ENCODE results near the gene ME3. TPM values are rescaled to one million over a fixed set of nuclear protein-coding genes. Genes with fewer than 3 reads are reported as not detected.
A peak's percentile ranks its signal among the peaks of the same experiment; 100 is the strongest.

Gene ME3
- total RNA-seq, 1 experiment from 2014 or later: 35.3 TPM

GRCh38 chr11:86513138-86513537 lies 159.3 kb downstream of the ME3 start:
- H3K27me3 ChIP-seq (ENCODE audit: control insufficient read depth, insufficient read depth, low read length): no peaks in the 10 kb centered on the region
- no peak overlapping the region for H3K4me3 ChIP-seq (ENCODE audit: low read depth in 2 of 2, low read length in 2 of 2)
- intact Hi-C loops (cut with micrococcal nuclease; ENCODE audit: unreplicated experiment) (no loop called here), in situ Hi-C loops (cut with HindIII; ENCODE audit: low pct_unique_long_range_greater_than_20kb, low sequenced_read_pairs) (no loop called here)
- ChIA-PET POLR2A (no interaction called here), CTCF (interaction anchor here (0.6 to 1.3 kb wide), 2 partner anchors 56 to 123 kb away, joined by 3 read pairs; no protein-coding TSS in a partner anchor)
- ATAC-seq: no peak
- peaks cover 56% of the 10 kb centered on the region for H3K4me1 ChIP-seq (ENCODE audit: control insufficient read depth, insufficient read depth, low read length)
- H3K9me3 ChIP-seq (ENCODE audit: control insufficient read depth, insufficient read depth, low read depth, low read length): peaks cover 20% of the 10 kb centered on the region; the same call in 1 of the 2 replicates
- DNase-seq (ENCODE audit: low read depth, low spot score): no peak
- peak overlapping the region; percentile 72 for H3K27ac ChIP-seq (ENCODE audit: low read length)
- no peaks in the 10 kb centered on the region for H3K36me3 ChIP-seq (ENCODE audit: control insufficient read depth, insufficient read depth, low read length)
- BruUV-seq (replicated peaks): no TSS peak
- TF ChIP-seq POLR2AphosphoS5 (IDR thresholded peaks at IDR 0.05; ENCODE audit: low read depth, low read length) (no peak), TCF7L2 (IDR thresholded peaks at IDR 0.05; ENCODE audit: low read depth, low read length) (no peak)

- in situ Hi-C loops (cut with HindIII; ENCODE audit: low pct_unique_long_range_greater_than_20kb, low sequenced_read_pairs): no loop called here
- TF ChIP-seq REST (IDR thresholded peaks at IDR 0.05; ENCODE audit: insufficient read depth in 1 of 2, low read depth in 2 of 2, low read length in 1 of 2): no peak
- no peak for TF ChIP-seq POLR2AphosphoS5 (IDR thresholded peaks at IDR 0.05; ENCODE audit: low read depth, low read length)
- no peak for TF ChIP-seq TCF7L2 (IDR thresholded peaks at IDR 0.05; ENCODE audit: low read depth, low read length)
- TF ChIP-seq CTCF (IDR thresholded peaks at IDR 0.05): no peak
- TF ChIP-seq SIN3A (IDR thresholded peaks at IDR 0.05; ENCODE audit: borderline replicate concordance, insufficient read depth, low read depth, low read length): no peak
- DNase-seq (ENCODE audit: low read depth, low spot score) (no peak), ATAC-seq (no peak)
- ChIA-PET POLR2A (no interaction called here), CTCF (no interaction called here)
- Histone ChIP-seq H3K9me3 (ENCODE audit: control insufficient read depth, insufficient read depth, low read depth, low read length) (peaks cover 20% of the 10 kb centered on the region; the same call in 1 of the 2 replicates), H3K4me1 (ENCODE audit: control insufficient read depth, insufficient read depth, low read length) (peaks cover 36% of the 10 kb centered on the region), H3K27ac (ENCODE audit: low read length) (peak overlapping the region; percentile 72; the same call in 1 of the 2 replicates), H3K4me3 (ENCODE audit: low read depth in 2 of 2, low read length in 2 of 2) (no peak overlapping the region), H3K27me3 (ENCODE audit: control insufficient read depth, insufficient read depth, low read length) (no peaks in the 10 kb centered on the region), H3K36me3 (ENCODE audit: control insufficient read depth, insufficient read depth, low read length) (no peaks in the 10 kb centered on the region)
- no TSS peak for BruUV-seq (replicated peaks)
- intact Hi-C loops (cut with micrococcal nuclease; ENCODE audit: unreplicated experiment): no loop called here
Measured at GRCh38 chr11:86511086-86511551, 161.3 kb downstream of the ME3 start.

- H3K27me3 ChIP-seq (ENCODE audit: control insufficient read depth, insufficient read depth, low read length): no peaks in the 10 kb centered on the region
- peaks cover 32% of the 10 kb centered on the region for H3K4me1 ChIP-seq (ENCODE audit: control insufficient read depth, insufficient read depth, low read length)
- no peaks in the 10 kb centered on the region for H3K36me3 ChIP-seq (ENCODE audit: control insufficient read depth, insufficient read depth, low read length)
- CTCF ChIA-PET: no interaction called here
- no peak overlapping the region for H3K4me3 ChIP-seq (ENCODE audit: low read depth in 2 of 2, low read length in 2 of 2)
- peak overlapping the region; percentile 72; the same call in 1 of the 2 replicates for H3K27ac ChIP-seq (ENCODE audit: low read length)
- in situ Hi-C loops (cut with HindIII; ENCODE audit: low pct_unique_long_range_greater_than_20kb, low sequenced_read_pairs): no loop called here
- POLR2A ChIA-PET: no interaction called here
- no peak for TF ChIP-seq CTCF (IDR thresholded peaks at IDR 0.05)
- intact Hi-C loops (cut with micrococcal nuclease; ENCODE audit: unreplicated experiment): no loop called here
- DNase-seq (ENCODE audit: low read depth, low spot score) (no peak), ATAC-seq (no peak)
- peaks cover 20% of the 10 kb centered on the region; the same call in 1 of the 2 replicates for H3K9me3 ChIP-seq (ENCODE audit: control insufficient read depth, insufficient read depth, low read depth, low read length)
- no TSS peak for BruUV-seq (replicated peaks)
Measured at GRCh38 chr11:86510674-86511073, 161.7 kb downstream of the ME3 start.
